ENCODE results near the gene TFF3. TPM values are rescaled to one million over a fixed set of nuclear protein-coding genes. Genes with fewer than 3 reads are reported as not detected.

The TFF3 gene
- total RNA-seq, 1 donor = not detected

DNA sequence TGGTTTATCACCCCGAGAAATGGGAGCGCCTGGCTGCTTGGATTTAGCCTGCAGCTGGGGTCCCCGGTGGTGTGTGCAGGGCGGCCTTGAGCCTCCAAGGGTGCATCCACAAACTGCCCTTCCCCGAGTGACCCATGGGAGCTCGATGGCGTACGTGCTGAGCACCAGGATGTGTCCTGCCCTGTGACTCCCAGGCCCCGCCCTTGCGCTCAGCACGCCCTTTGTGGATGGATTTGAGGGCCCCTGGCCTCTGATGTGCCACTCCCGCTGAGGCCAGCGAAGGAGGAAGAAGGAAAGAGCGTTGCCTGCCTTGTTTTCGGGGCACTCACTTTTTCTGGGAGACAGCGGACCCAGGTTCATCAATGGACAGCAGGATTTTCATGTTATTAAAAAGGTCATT, 1.7 kb upstream of the TFF3 start:
- Histone ChIP-seq H3K9me3 (ENCODE audit: low read depth, low read length) (no peaks in the 10 kb centered on the region), H3K4me1 (ENCODE audit: insufficient read depth, low read length) (no peaks in the 10 kb centered on the region), H2AFZ (ENCODE audit: low read length) (no peak overlapping the region), H4K20me1 (ENCODE audit: insufficient read depth, low read length) (no peaks in the 10 kb centered on the region), H3K79me2 (ENCODE audit: insufficient read depth, low read length) (no peaks in the 10 kb centered on the region), H3K27me3 (ENCODE audit: insufficient read depth, low read length) (no peaks in the 10 kb centered on the region), H3K36me3 (ENCODE audit: insufficient read depth, low read length) (no peaks in the 10 kb centered on the region), H3K4me2 (ENCODE audit: insufficient read depth, low read length) (no peak overlapping the region), H3K4me3 (ENCODE audit: insufficient read depth, low read length) (no peak overlapping the region), H3K27ac (ENCODE audit: low read depth, low read length) (no peak overlapping the region)
- no peak for DNase-seq (ENCODE audit: insufficient read length, low spot score, missing footprints)
- TF ChIP-seq, protein P1, sequence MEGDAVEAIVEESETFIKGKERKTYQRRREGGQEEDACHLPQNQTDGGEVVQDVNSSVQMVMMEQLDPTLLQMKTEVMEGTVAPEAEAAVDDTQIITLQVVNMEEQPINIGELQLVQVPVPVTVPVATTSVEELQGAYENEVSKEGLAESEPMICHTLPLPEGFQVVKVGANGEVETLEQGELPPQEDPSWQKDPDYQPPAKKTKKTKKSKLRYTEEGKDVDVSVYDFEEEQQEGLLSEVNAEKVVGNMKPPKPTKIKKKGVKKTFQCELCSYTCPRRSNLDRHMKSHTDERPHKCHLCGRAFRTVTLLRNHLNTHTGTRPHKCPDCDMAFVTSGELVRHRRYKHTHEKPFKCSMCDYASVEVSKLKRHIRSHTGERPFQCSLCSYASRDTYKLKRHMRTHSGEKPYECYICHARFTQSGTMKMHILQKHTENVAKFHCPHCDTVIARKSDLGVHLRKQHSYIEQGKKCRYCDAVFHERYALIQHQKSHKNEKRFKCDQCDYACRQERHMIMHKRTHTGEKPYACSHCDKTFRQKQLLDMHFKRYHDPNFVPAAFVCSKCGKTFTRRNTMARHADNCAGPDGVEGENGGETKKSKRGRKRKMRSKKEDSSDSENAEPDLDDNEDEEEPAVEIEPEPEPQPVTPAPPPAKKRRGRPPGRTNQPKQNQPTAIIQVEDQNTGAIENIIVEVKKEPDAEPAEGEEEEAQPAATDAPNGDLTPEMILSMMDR (IDR thresholded peaks at IDR 0.05; ENCODE audit: extremely low read depth, low read depth, low read length) = no peak

GRCh38 chr21:42314616-42315295, 453 bp downstream of the TFF3 start:
- no peak overlapping the region for H2AFZ ChIP-seq (ENCODE audit: low read length)
- H4K20me1 ChIP-seq (ENCODE audit: insufficient read depth, low read length) = no peaks in the 10 kb centered on the region
- no peak overlapping the region for H3K4me2 ChIP-seq (ENCODE audit: insufficient read depth, low read length)
- H3K27ac ChIP-seq (ENCODE audit: low read depth, low read length) = no peak overlapping the region
- H3K79me2 ChIP-seq (ENCODE audit: insufficient read depth, low read length) = no peaks in the 10 kb centered on the region
- H3K4me1 ChIP-seq (ENCODE audit: insufficient read depth, low read length) = no peaks in the 10 kb centered on the region
- H3K4me3 ChIP-seq (ENCODE audit: insufficient read depth, low read length) = no peak overlapping the region
- H3K9me3 ChIP-seq (ENCODE audit: low read depth, low read length) = no peaks in the 10 kb centered on the region
- H3K36me3 ChIP-seq (ENCODE audit: insufficient read depth, low read length) = no peaks in the 10 kb centered on the region
- no peaks in the 10 kb centered on the region for H3K27me3 ChIP-seq (ENCODE audit: insufficient read depth, low read length)
- TF ChIP-seq, protein P1 (IDR thresholded peaks at IDR 0.05; ENCODE audit: extremely low read depth, low read depth, low read length) = no peak
- DNase-seq (ENCODE audit: insufficient read length, low spot score, missing footprints) = peak; percentile 1

DNA sequence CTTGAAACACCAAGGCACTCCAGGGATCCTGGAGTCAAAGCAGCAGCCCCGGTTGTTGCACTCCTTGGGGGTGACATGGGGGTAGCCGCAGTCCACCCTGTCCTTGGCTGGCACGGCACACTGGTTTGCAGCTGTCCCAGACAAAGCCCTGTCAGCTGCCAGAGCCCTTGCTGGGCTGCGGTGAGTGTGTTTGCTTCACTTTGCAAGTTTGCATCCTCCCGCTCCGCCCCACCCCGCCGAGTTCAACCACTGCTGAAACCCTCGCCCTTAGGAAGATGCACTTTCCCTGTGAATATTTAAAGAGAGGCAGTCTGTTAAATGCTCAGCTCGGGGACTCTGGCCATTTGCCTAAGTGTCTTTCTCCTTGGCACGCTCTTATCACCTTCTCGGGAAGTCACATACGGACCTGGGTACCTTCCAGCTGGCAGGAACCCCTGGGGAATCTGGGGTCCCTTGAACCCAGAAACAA, 1.7 kb downstream of the TFF3 start:
- H3K36me3 ChIP-seq (ENCODE audit: insufficient read depth, low read length) = no peaks in the 10 kb centered on the region
- H3K27ac ChIP-seq (ENCODE audit: low read depth, low read length) = no peak overlapping the region

DNA sequence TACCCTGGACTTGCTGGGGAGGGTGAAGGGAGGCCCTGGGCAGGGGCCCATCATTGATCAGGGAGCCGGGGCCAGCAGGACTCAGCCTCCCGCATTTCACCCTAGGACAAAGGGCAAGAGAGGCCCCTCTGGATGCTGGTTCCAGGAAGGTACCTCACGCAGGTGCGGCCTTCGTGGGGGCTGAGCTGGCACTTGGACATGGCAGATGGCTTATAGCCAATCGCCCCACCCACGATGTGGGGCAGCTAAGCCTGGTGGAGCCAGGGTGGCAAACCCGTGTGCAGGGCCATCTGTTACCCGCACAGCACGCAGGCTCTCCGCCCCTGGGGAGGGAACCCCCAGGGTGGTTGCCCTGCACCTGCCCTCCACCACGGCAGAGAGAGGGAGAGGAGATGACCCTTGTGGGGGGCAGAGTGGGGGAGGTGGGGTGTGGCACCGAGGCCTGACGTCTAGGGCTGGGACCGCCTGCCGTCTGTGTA, 2.5 kb downstream of the TFF3 start:
- Histone ChIP-seq H3K27me3 (ENCODE audit: insufficient read depth, low read length) (no peaks in the 10 kb centered on the region), H3K4me3 (ENCODE audit: insufficient read depth, low read length) (no peak overlapping the region)

More for the DNA sequence above, 1.7 kb downstream of the TFF3 start:
- no peaks in the 10 kb centered on the region for H3K27me3 ChIP-seq (ENCODE audit: insufficient read depth, low read length)
- H3K9me3 ChIP-seq (ENCODE audit: low read depth, low read length) = no peaks in the 10 kb centered on the region
- peak; percentile 31 for DNase-seq (ENCODE audit: insufficient read length, low spot score, missing footprints)
- no peak overlapping the region for H3K4me2 ChIP-seq (ENCODE audit: insufficient read depth, low read length)
- no peak overlapping the region for H3K4me3 ChIP-seq (ENCODE audit: insufficient read depth, low read length)
- H3K4me1 ChIP-seq (ENCODE audit: insufficient read depth, low read length) = no peaks in the 10 kb centered on the region
- TF ChIP-seq, protein P1 (IDR thresholded peaks at IDR 0.05; ENCODE audit: extremely low read depth, low read depth, low read length) = no peak
- no peaks in the 10 kb centered on the region for H3K79me2 ChIP-seq (ENCODE audit: insufficient read depth, low read length)
- H2AFZ ChIP-seq (ENCODE audit: low read length) = no peak overlapping the region
- no peaks in the 10 kb centered on the region for H4K20me1 ChIP-seq (ENCODE audit: insufficient read depth, low read length)

More for the DNA sequence above, 2.5 kb downstream of the TFF3 start:
- Histone ChIP-seq H3K4me2 (ENCODE audit: insufficient read depth, low read length) (no peak overlapping the region), H3K4me1 (ENCODE audit: insufficient read depth, low read length) (no peaks in the 10 kb centered on the region), H3K79me2 (ENCODE audit: insufficient read depth, low read length) (no peaks in the 10 kb centered on the region), H3K27ac (ENCODE audit: low read depth, low read length) (no peak overlapping the region), H2AFZ (ENCODE audit: low read length) (no peak overlapping the region), H3K36me3 (ENCODE audit: insufficient read depth, low read length) (no peaks in the 10 kb centered on the region), H3K9me3 (ENCODE audit: low read depth, low read length) (no peaks in the 10 kb centered on the region), H4K20me1 (ENCODE audit: insufficient read depth, low read length) (no peaks in the 10 kb centered on the region)
- peak; percentile 23 for DNase-seq (ENCODE audit: insufficient read length, low spot score, missing footprints)
- TF ChIP-seq, protein P1 (IDR thresholded peaks at IDR 0.05; ENCODE audit: extremely low read depth, low read depth, low read length) = no peak
